Adipose tissue (tissue), 3 donors: ENCODE data around the gene ZBTB20. TPM values are rescaled to one million over a fixed set of nuclear protein-coding genes. Genes with fewer than 3 reads are reported as not detected.

Experiments used
- H3K27ac ChIP-seq: one replicate; pipeline ENCODE4 v1.5.1; 2013; ENCODE audit warnings: low read depth, low read length
- WGBS, 3 donors: extraction: QIAGEN DNeasy Blood & Tissue Kit; methylation state at CpG; one replicate each; pipeline ENCODE4 v1.1.7; 2013; 5-methylcytosine and 5-hydroxymethylcytosine counted together
- polyA plus RNA-seq, 3 donors: library from polyadenylated mRNA; stranded (reverse); fragments of 200-250 nt; gene quantifications; one replicate each; pipeline ENCODE4 v1.2.3, GENCODE V29; 2013
- donor health status: healthy with polysubstance abuse.
- donor health status: Bipolar disorder and iron deficiency.
- donor health status: healthy.

The ZBTB20 gene
- polyA plus RNA-seq, 3 donors = 0.62 to 7.8 (median 1.4) TPM

- WGBS, 3 donors = 84 to 96% (median 95%) methylated on average over 4 of the region's 4 CpGs
- no peak overlapping the region for H3K27ac ChIP-seq
Measured at GRCh38 chr3:114447950-114448479, 699.1 kb downstream of the ZBTB20 start.

GRCh38 chr3:114447545-114447944, 699.5 kb downstream of the ZBTB20 start:
- no peak overlapping the region for H3K27ac ChIP-seq

GRCh38 chr3:114446600-114446999, 700.5 kb downstream of the ZBTB20 start:
- no peak overlapping the region for H3K27ac ChIP-seq
- 41 to 71% (median 55%) methylated on average over 5 of the region's 5 CpGs for WGBS, 3 donors

More at GRCh38 chr3:114447545-114447944, 699.5 kb downstream of the ZBTB20 start:
- 85 to 93% (median 91%) methylated on average over 3 of the region's 3 CpGs for WGBS, 3 donors

GRCh38 chr3:114445233-114445632, 701.9 kb downstream of the ZBTB20 start:
- 81 to 90% (median 88%) methylated on average over 2 of the region's 2 CpGs for WGBS, 3 donors
- H3K27ac ChIP-seq = no peak overlapping the region

- WGBS, 3 donors = 68 to 89% (median 79%) methylated on average over 3 of the region's 3 CpGs
- no peak overlapping the region for H3K27ac ChIP-seq
Measured at GRCh38 chr3:114444216-114444615, 702.9 kb downstream of the ZBTB20 start.

- H3K27ac ChIP-seq = no peak overlapping the region
Measured at GRCh38 chr3:114442246-114442645, 704.8 kb downstream of the ZBTB20 start.

GRCh38 chr3:114441386-114441785, 705.7 kb downstream of the ZBTB20 start:
- 76 to 95% (median 93%) methylated on average over 10 of the region's 10 CpGs for WGBS, 3 donors
- H3K27ac ChIP-seq = no peak overlapping the region

- WGBS, 3 donors = 52 to 73% (median 68%) methylated on average over 4 of the region's 4 CpGs
- H3K27ac ChIP-seq = no peak overlapping the region
Measured at GRCh38 chr3:114440700-114441099, 706.4 kb downstream of the ZBTB20 start.

- 95 to 98% (median 97%) methylated on average over 1 of the region's 1 CpG for WGBS, 3 donors
- no peak overlapping the region for H3K27ac ChIP-seq
Measured at GRCh38 chr3:114439284-114439683, 707.8 kb downstream of the ZBTB20 start.

- WGBS, 3 donors = 96 to 98% (median 96%) methylated on average over 2 of the region's 2 CpGs
- no peak overlapping the region for H3K27ac ChIP-seq
Measured at GRCh38 chr3:114437897-114438296, 709.2 kb downstream of the ZBTB20 start.

- no peak overlapping the region for H3K27ac ChIP-seq
- WGBS, 3 donors = 73 to 93% (median 92%) methylated on average over 2 of the region's 2 CpGs
Measured at GRCh38 chr3:114436182-114436581, 710.9 kb downstream of the ZBTB20 start.

GRCh38 chr3:114435386-114436115, 711.5 kb downstream of the ZBTB20 start:
- 78 to 89% (median 85%) methylated on average over 5 of the region's 5 CpGs for WGBS, 3 donors
- H3K27ac ChIP-seq = no peak overlapping the region

- no peak overlapping the region for H3K27ac ChIP-seq
- WGBS, 3 donors = 94 to 99% (median 98%) methylated on average over 2 of the region's 2 CpGs
Measured at GRCh38 chr3:114432310-114432709, 714.8 kb downstream of the ZBTB20 start.

GRCh38 chr3:114428044-114428595, 719.0 kb downstream of the ZBTB20 start:
- no peak overlapping the region for H3K27ac ChIP-seq
- WGBS, 3 donors = 91 to 93% (median 91%) methylated on average over 5 of the region's 5 CpGs

GRCh38 chr3:114427285-114428043, 719.6 kb downstream of the ZBTB20 start:
- WGBS, 3 donors = 79 to 95% (median 83%) methylated on average over 8 of the region's 8 CpGs
- no peak overlapping the region for H3K27ac ChIP-seq

GRCh38 chr3:114424337-114424736, 722.8 kb downstream of the ZBTB20 start:
- H3K27ac ChIP-seq = no peak overlapping the region
- 64 to 82% (median 72%) methylated on average over 8 of the region's 8 CpGs for WGBS, 3 donors

- WGBS, 3 donors = 61 to 83% (median 80%) methylated on average over 7 of the region's 7 CpGs
- H3K27ac ChIP-seq = no peak overlapping the region
Measured at GRCh38 chr3:114421204-114421603, 725.9 kb downstream of the ZBTB20 start.

- H3K27ac ChIP-seq = no peak overlapping the region
- WGBS, 3 donors = 59 to 74% (median 64%) methylated on average over 3 of the region's 3 CpGs
Measured at GRCh38 chr3:114420072-114420471, 727.0 kb downstream of the ZBTB20 start.
